PC-3 (cell line): ENCODE data around the gene STK33. TPM values are rescaled to one million over a fixed set of nuclear protein-coding genes. Genes with fewer than 3 reads are reported as not detected.

Source experiments
- ATAC-seq: fragments of 200-7000 bp; cut with Tn5 transposase; 2 replicates; pipeline ENCODE4 v1.9.1; 2020; ENCODE audit warnings: mild to moderate bottlenecking, moderate library complexity
- BruUV-seq: library from RNA; stranded (reverse); fragments of 400-500 nt; replicated peaks from 2 replicates; lab custom pipeline; 2021; lab: Mats Ljungman, UMichigan
- CTCF ChIA-PET: fragments of 300-600 bp; sonication (Branson Sonifier 250); formaldehyde crosslinking; loops from one replicate; lab custom pipeline; 2022; ENCODE audit warnings: antibody characterized with exemption; lab: Charles Lee
- POLR2A ChIA-PET: fragments of 300-600 bp; sonication (Branson Sonifier 250); formaldehyde crosslinking; loops from one replicate; lab custom pipeline; 2022; ENCODE audit warnings: antibody characterized with exemption; ENCODE audit not compliant: unreplicated experiment; lab: Charles Lee
- DNase-seq: peaks from one replicate; pipeline ENCODE4 v3.0.0-alpha.2; 2015
- H2AFZ ChIP-seq: fragments of 300-600 bp; sonication (generic); 2 replicates; pipeline ENCODE4 v1.6.0; 2016; ENCODE audit warnings: antibody characterized with exemption, low read length
- H3F3A ChIP-seq: fragments of 300-600 bp; sonication (generic); one replicate; pipeline ENCODE4 v1.6.0; 2017; ENCODE audit warnings: antibody characterized with exemption, low read length, control low read depth, mild to moderate bottlenecking; ENCODE audit not compliant: unreplicated experiment
- H3K27ac ChIP-seq: fragments of 300-600 bp; sonication (generic); 2 replicates; pipeline ENCODE4 v1.5.1; 2016; ENCODE audit warnings: mild to moderate bottlenecking, low read length
- H3K27me3 ChIP-seq: fragments of 300-600 bp; sonication (generic); 2 replicates; pipeline ENCODE4 v1.6.1; 2016; ENCODE audit warnings: low read length, mixed read lengths
- H3K36me3 ChIP-seq: fragments of 300-600 bp; sonication (generic); 2 replicates; pipeline ENCODE4 v1.6.1; 2016; ENCODE audit warnings: low read depth, mixed run types, low read length, mixed read lengths
- H3K4me1 ChIP-seq: fragments of 300-600 bp; sonication (generic); 2 replicates; pipeline ENCODE4 v1.5.1; 2016; ENCODE audit warnings: low read length; ENCODE audit not compliant: insufficient read depth
- H3K4me2 ChIP-seq: fragments of 300-600 bp; sonication (generic); 2 replicates; pipeline ENCODE4 v1.6.0; 2016; ENCODE audit warnings: low read length
- H3K4me3 ChIP-seq: fragments of 300-600 bp; sonication (generic); 2 replicates; pipeline ENCODE4 v1.5.1; 2016; ENCODE audit warnings: mild to moderate bottlenecking, low read length, mixed read lengths
- H3K79me2 ChIP-seq: fragments of 300-600 bp; sonication (generic); 2 replicates; pipeline ENCODE4 v1.6.1; 2017; ENCODE audit warnings: low read length, mixed read lengths
- H3K9ac ChIP-seq: fragments of 300-600 bp; sonication (generic); 2 replicates; pipeline ENCODE4 v1.6.0; 2016; ENCODE audit warnings: mild to moderate bottlenecking, low read length
- H3K9me2 ChIP-seq: fragments of 300-600 bp; sonication (generic); replicated peaks from 2 replicates; pipeline ENCODE4 v1.6.1; 2016; ENCODE audit warnings: mixed run types, low read length, mixed read lengths
- H3K9me3 ChIP-seq: fragments of 300-600 bp; sonication (generic); 2 replicates; pipeline ENCODE4 v1.6.1; 2016; ENCODE audit warnings: low read length, mixed read lengths
- H4K20me1 ChIP-seq: fragments of 300-600 bp; sonication (generic); 2 replicates; pipeline ENCODE4 v1.6.1; 2016; ENCODE audit warnings: low read length, mixed read lengths
- EZH2 ChIP-seq: fragments of 300-600 bp; sonication (generic); IDR thresholded peaks from one replicate; pipeline ENCODE4 v1.6.1; 2017; ENCODE audit warnings: antibody characterized with exemption, mild to moderate bottlenecking, low read length; ENCODE audit not compliant: unreplicated experiment
- EZH2phosphoT487 ChIP-seq: fragments of 300-600 bp; sonication (generic); IDR thresholded peaks from 2 replicates; pipeline ENCODE4 v1.6.1; 2018; ENCODE audit warnings: mild to moderate bottlenecking, antibody characterized with exemption, low read length, borderline replicate concordance
- intact Hi-C: fragments of 100-400 bp; cut with micrococcal nuclease; formaldehyde crosslinking; loops from 2 replicates; pipeline ENCODE4 v1.9.0; 2023
- total RNA-seq: library from RNA; depleted of rRNA; stranded (reverse); fragments of >200 nt; gene quantifications from 2 replicates; pipeline ENCODE4 v1.2.3, GENCODE V29; 2014
- TF ChIP-seq, protein P1 (sequence below): fragments of 300-600 bp; sonication (generic); conservative IDR thresholded peaks from 2 replicates; pipeline ENCODE4 v1.5.1; 2017; ENCODE audit warnings: antibody characterized with exemption, low read depth, mild to moderate bottlenecking, low read length

STK33 gene
- total RNA-seq, 1 experiment from 2014 or later = not detected

DNA sequence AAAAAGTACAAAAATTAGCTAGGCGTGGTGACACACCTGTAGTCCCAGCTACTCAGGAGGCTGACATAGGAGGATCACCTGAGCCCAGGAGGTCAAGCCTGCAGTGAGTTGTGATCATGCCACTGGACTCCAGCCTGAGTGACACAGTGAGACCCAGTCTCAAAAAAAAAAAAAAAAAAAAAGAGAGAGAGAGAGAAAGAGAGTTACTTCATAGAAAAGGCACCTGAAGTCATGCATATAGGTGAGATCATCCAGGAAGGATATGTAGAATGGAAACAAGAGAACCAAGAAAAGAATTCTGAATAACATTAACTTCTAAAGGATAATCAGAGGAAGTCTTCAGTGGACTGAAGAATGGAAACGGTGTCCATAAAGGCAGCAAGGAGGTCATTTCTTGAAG, 106.8 kb downstream of the STK33 start:
- Histone ChIP-seq H3K4me3 (no peak overlapping the region), H2AFZ (no peak overlapping the region), H3K4me2 (no peak overlapping the region), H3F3A (no peaks in the 10 kb centered on the region), H3K27me3 (peaks cover 21% of the 10 kb centered on the region; the same call in 1 of the 2 replicates), H3K79me2 (no peaks in the 10 kb centered on the region), H4K20me1 (no peaks in the 10 kb centered on the region), H3K27ac (no peak overlapping the region), H3K9ac (no peak overlapping the region), H3K36me3 (no peaks in the 10 kb centered on the region), H3K4me1 (no peaks in the 10 kb centered on the region), H3K9me2 (no peaks in the 10 kb centered on the region), H3K9me3 (no peaks in the 10 kb centered on the region)
- no TSS peak for BruUV-seq
- DNase-seq = no peak
- TF ChIP-seq EZH2 (no peak), EZH2phosphoT487 (no peak)
- TF ChIP-seq, protein P1, sequence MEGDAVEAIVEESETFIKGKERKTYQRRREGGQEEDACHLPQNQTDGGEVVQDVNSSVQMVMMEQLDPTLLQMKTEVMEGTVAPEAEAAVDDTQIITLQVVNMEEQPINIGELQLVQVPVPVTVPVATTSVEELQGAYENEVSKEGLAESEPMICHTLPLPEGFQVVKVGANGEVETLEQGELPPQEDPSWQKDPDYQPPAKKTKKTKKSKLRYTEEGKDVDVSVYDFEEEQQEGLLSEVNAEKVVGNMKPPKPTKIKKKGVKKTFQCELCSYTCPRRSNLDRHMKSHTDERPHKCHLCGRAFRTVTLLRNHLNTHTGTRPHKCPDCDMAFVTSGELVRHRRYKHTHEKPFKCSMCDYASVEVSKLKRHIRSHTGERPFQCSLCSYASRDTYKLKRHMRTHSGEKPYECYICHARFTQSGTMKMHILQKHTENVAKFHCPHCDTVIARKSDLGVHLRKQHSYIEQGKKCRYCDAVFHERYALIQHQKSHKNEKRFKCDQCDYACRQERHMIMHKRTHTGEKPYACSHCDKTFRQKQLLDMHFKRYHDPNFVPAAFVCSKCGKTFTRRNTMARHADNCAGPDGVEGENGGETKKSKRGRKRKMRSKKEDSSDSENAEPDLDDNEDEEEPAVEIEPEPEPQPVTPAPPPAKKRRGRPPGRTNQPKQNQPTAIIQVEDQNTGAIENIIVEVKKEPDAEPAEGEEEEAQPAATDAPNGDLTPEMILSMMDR = no peak
- POLR2A ChIA-PET = no interaction called here
- intact Hi-C loops = no loop called here
- CTCF ChIA-PET = no interaction called here
- no peak for ATAC-seq

- H2AFZ ChIP-seq = no peak overlapping the region
- peaks cover 36% of the 10 kb centered on the region for H3K27me3 ChIP-seq
- H3K27ac ChIP-seq = no peak overlapping the region
- H3F3A ChIP-seq = no peaks in the 10 kb centered on the region
- H3K9ac ChIP-seq = no peak overlapping the region
- no peaks in the 10 kb centered on the region for H4K20me1 ChIP-seq
- H3K4me2 ChIP-seq = no peak overlapping the region
- ChIA-PET POLR2A (interaction anchor here (0.5 kb wide), 1 partner anchor 35 kb away, joined by 4 read pairs; no protein-coding TSS in a partner anchor), CTCF (no interaction called here)
- intact Hi-C loops = no loop called here
- no peaks in the 10 kb centered on the region for H3K36me3 ChIP-seq
- no peak for ATAC-seq
- no peaks in the 10 kb centered on the region for H3K79me2 ChIP-seq
- no TSS peak for BruUV-seq
- H3K9me3 ChIP-seq = no peaks in the 10 kb centered on the region
- no peaks in the 10 kb centered on the region for H3K9me2 ChIP-seq
- H3K4me1 ChIP-seq = no peaks in the 10 kb centered on the region
- H3K4me3 ChIP-seq = no peak overlapping the region
- no peak for DNase-seq
- TF ChIP-seq EZH2 (no peak), EZH2phosphoT487 (no peak)
- TF ChIP-seq, protein P1 = no peak
These were observed 109.8 kb downstream of the STK33 start for GRCh38 chr11:8484251-8484650.

GRCh38 chr11:8480858-8481257, 113.2 kb downstream of the STK33 start:
- no peak overlapping the region for H3K4me3 ChIP-seq
- no peaks in the 10 kb centered on the region for H3K36me3 ChIP-seq
- CTCF ChIA-PET = no interaction called here
- H3K4me2 ChIP-seq = no peak overlapping the region
- H3F3A ChIP-seq = no peaks in the 10 kb centered on the region
- H3K79me2 ChIP-seq = no peaks in the 10 kb centered on the region
- H4K20me1 ChIP-seq = no peaks in the 10 kb centered on the region
- TF ChIP-seq EZH2 (no peak), EZH2phosphoT487 (no peak)
- TF ChIP-seq, protein P1 = no peak
- ATAC-seq (no peak), DNase-seq (no peak)
- no peaks in the 10 kb centered on the region for H3K9me2 ChIP-seq
- POLR2A ChIA-PET = no interaction called here
- intact Hi-C loops = no loop called here
- H3K9me3 ChIP-seq = no peaks in the 10 kb centered on the region
- no peaks in the 10 kb centered on the region for H3K4me1 ChIP-seq
- H3K9ac ChIP-seq = no peak overlapping the region
- H3K27ac ChIP-seq = no peak overlapping the region
- peaks cover 47% of the 10 kb centered on the region for H3K27me3 ChIP-seq
- no peak overlapping the region for H2AFZ ChIP-seq
- no TSS peak for BruUV-seq
